HepG2 (cell line): ENCODE data around the gene CCDC57. TPM values are rescaled to one million over a fixed set of nuclear protein-coding genes. Genes with fewer than 3 reads are reported as not detected.

Experiments used
- AGO2 ChIP-seq: fragments of 200-400 bp; formaldehyde crosslinking; optimal IDR thresholded peaks from 2 replicates; pipeline ENCODE3; 2017; ENCODE audit warnings: mild to moderate bottlenecking, low read depth, low read length, moderate library complexity
- FOXA3 ChIP-seq: IDR thresholded peaks from 2 replicates; pipeline ENCODE4 v1.6.1; 2016; ENCODE audit warnings: missing genetic modification reagents, missing compliant biosample characterization
- HES4 ChIP-seq: sonication (generic); formaldehyde crosslinking; IDR thresholded peaks from 2 replicates; pipeline ENCODE4 v1.9.0; 2021; ENCODE audit warnings: mild to moderate bottlenecking, missing genetic modification reagents, borderline replicate concordance
- NFE2L1 ChIP-seq: sonication (generic); formaldehyde crosslinking; IDR thresholded peaks from 2 replicates; pipeline ENCODE4 v1.4.0; 2020; ENCODE audit warnings: missing genetic modification reagents, mild to moderate bottlenecking, borderline replicate concordance
- ZHX2 ChIP-seq, 2 experiments: sonication (generic) in 1 of 2; formaldehyde crosslinking in 1 of 2; IDR thresholded peaks; 2 replicates each; pipeline versions ENCODE4 v1.6.1 to v1.9.0; 2014 to 2022; ENCODE audit warnings: antibody characterized with exemption in 1 of 2, borderline replicate concordance in 1 of 2, inconsistent platforms in 1 of 2, low read depth in 1 of 2, missing genetic modification reagents in 1 of 2
- polyA plus RNA-seq, 8 experiments: library from polyadenylated mRNA; depleted of rRNA in 3 of 8; stranded (reverse) in 7 of 8; unstranded in 1 of 8; fragments of >200 nt; fragmentation: Illumina TruSeq in 4 of 8; extraction: Trizol in 4 of 8; gene quantifications; 2 replicates each; pipeline versions ENCODE4 v1.2.1 to v1.2.3, GENCODE V29; 2011 to 2016; ENCODE audit warnings: low read depth in 4 of 8, missing spikeins in 1 of 8, mixed read lengths in 1 of 8; ENCODE audit not compliant: insufficient read depth in 1 of 8
- total RNA-seq, 5 experiments: library from RNA; depleted of rRNA; stranded (reverse); fragments of >200 nt; fragmentation: Illumina TruSeq; extraction: Trizol; gene quantifications; 2 replicates each; pipeline ENCODE4 v1.2.3, GENCODE V29; 2016; ENCODE audit warnings: low read depth in 1 of 5

The CCDC57 gene
- total and polyA plus RNA-seq, 2 of the 13 experiments (the other 11 are each of a cell fraction or from before 2014, with no cell fraction given), result 59.3 to 59.9 TPM

DNA sequence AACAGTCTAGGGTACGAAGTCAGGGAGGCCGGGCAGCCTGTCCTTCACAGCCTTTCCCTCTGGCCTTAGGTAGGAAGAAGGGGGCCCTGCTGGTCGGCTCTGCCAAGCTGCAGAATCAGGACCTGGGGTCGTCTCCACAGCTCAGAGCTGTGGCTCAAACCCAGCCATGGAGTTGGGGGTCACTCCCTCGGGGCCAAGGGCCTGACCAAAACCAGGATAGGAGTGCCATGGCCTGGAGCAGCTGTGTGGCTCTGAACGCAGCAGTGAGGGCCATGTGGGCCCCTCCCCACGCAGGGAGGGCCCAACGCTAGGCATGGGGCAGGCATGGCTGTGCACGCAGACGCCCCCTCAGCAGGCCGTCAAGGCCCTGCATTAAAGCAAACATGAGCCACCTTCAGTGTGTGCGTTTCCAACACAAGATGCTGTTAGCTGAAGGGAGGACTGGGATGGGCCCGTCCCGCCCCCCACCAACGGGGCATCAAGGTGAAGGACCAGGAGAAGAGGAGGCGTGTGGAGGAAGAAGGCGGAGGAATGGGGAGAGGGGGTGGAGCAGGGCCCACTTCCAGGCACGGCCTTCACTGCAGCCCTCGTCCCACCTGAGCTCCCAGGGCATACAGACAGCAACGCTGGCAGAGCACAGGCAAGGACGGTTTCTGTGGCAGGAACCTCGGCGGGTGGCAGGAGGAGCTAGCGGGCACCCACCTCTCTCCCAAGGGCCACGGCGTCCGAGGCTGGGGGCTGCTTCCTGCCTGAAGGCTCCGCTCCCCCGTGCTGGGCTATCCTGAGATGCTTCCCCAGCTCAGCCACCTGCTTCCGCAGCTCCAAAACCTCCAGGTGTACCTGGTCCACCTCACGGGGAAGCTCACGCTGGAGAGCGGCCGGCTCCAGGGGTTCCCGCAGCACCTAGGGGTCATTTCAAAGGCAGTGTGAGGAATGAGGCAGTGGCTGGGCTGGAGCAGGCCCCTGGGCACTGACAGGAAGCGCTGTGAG lies 55.3 kb downstream of the CCDC57 start (continued):
- no peak for TF ChIP-seq ZHX2 (IDR thresholded peaks at IDR 0.05; ENCODE audit: low read depth)
- TF ChIP-seq ZHX2 (CRISPR knock-in tag; IDR thresholded peaks at IDR 0.05; ENCODE audit: borderline replicate concordance), result no peak
- TF ChIP-seq FOXA3 (CRISPR knock-in tag), result no peak
- peak; percentile 22 for TF ChIP-seq AGO2
- no peak for TF ChIP-seq NFE2L1 (CRISPR knock-in tag)
- 0 out of 2 replicates have a peak, but pooled peaks have one; percentile 33 for TF ChIP-seq HES4 (CRISPR knock-in tag)
- TF ChIP-seq, all 625 proteins: peak for 3
